ACHN (cell line): ENCODE results near the gene ISG20L2.

Experiments used
- DNase-seq: peaks from one replicate; pipeline ENCODE4 v3.0.0-alpha.2; 2015
- in situ Hi-C: cut with HindIII; loops from 2 replicates; pipeline ENCODE4 v1.10.0; 2017; ENCODE audit warnings: low sequenced_read_pairs, low pct_ligation_motif_present, low pct_unique_long_range_greater_than_20kb

Gene ISG20L2

GRCh38 chr1:156743367-156744302 lies 15.1 kb upstream of the ISG20L2 start:
- in situ Hi-C loops: no loop called here
- DNase-seq: no peak

DNA sequence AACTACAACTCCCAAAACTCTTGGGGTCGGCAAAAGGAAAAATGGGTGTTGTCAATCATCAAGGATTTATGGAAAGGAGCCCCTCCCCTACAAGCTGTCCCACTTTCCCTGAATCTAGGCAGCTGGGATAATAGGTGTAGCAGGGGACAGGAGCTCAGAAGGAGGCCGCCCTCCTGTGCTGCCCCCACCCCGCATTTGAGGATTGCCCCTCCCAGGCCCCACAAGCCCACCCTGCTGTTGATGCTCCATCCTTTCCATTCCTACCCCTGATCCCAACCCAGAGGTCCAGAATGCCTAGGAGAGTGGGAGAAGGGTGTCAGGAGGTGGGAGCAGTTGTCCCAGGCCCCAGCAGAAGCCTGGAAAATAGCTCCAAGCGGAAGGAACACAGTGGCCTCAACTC lies 14.2 kb upstream of the ISG20L2 start:
- no peak for DNase-seq
- in situ Hi-C loops: no loop called here

- DNase-seq: no peak
- in situ Hi-C loops: no loop called here
Measured at GRCh38 chr1:156742017-156742416, 13.5 kb upstream of the ISG20L2 start.

DNA sequence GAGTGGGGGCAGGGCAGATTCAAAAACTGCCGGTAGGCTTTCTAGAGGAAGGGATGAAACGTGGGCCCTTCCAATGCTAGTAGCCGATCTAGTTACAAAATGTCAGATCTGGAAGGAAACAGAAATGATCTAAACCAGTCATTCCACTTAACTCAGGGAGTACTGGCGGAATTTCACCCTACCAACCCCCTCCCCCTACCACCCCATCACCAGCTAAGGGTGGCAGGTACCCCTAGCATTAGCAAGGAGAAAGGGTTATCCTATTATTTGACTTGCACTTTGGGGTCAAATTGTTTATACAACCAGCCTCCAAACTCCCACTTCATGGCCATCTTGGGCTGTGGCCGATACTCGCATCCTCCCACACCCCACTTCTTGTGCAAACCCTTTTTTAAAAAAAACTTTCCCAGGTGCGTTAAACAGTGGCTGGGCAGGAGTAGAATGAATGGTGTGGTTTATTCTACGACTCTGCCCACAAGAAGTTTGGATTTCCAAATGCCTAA lies 13.0 kb upstream of the ISG20L2 start:
- in situ Hi-C loops: no loop called here

DNA sequence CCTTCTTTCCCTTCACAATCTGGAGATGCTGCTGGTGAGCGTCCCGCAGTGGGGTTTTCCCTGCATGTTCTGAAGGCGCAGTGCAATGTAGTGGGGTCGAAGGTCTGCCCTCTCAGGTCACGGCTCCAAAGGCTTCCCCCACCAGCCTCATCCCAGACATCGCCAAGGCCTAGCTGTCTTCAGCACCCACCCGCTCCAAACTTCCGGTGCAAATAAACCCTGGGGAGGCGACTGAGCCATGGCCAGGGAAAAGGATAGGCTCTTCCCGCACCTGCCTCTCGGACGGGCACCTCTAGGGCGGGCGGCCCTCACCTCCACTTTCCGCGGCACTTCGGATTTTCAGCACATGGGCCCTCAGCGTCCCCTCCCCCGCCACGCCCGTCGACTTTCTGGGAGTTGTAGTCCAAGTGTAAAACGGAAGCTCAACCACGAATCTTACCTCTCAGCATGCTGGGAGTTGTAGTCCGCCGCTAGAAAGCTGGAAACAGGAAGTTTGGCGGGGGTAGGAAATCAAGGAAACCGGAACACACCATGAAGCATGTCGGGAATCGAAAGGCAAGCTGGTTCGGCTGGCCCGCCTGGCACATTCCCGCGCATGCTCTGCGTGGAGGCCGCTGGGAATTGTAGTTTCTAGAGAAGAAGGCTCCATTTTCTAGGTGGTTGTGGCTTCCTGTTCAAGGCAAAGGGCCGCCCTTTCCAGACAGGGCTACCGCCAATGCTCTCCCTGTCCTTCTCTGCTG lies 12.3 kb upstream of the ISG20L2 start, which contains the start of gene MRPL24:
Gene MRPL24, minus strand, starts transcription at position 348 of the 740 bp plus-strand sequence. CDS start 2,384 bp downstream, outside the sequence.
- DNase-seq: peak; percentile 100
- in situ Hi-C loops: no loop called here

More for the DNA sequence above, 13.0 kb upstream of the ISG20L2 start:
- DNase-seq: no peak

DNA sequence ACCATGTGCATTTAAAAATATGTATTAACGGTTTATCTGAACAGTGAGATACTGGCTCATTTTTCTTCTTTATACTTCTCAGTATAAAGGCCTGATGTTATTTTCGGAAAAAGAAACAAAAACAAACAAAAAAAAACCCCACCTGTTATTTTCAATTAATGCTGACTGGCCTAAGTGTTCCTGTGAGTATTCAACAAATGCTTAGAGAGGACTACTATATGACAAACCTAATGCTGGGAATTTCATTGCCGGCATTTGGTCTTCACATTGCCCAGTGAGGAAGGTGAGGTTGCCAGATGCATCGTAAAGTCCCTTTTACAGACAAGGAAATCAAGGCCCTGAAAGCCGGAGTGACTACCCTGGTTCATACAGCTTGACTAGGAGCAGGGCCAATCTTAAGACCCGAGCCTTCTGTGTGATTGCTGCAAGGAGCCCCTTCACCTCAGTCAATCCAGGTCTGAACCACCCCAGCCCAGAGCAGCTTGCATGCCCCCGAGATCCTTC lies 11.7 kb upstream of the ISG20L2 start:
- no peak for DNase-seq
- in situ Hi-C loops: no loop called here

DNA sequence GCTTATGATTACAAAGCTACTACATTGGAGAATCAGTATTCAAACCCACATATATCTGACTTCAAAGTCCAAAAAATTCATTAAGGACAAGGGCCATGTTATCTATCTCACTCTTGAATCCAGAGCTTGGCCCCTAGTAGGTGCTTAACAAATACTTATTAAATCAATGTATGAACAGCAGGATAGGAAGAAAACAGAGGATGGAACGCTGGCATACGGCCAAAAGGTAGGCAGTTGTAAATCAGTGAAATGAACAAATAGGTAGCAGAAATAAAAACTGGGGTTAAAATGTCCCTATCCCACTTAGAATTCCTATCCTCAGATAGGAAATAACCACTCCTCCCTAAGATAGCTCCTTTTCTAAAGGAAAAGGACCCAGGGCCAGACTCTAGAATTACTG lies 10.3 kb upstream of the ISG20L2 start:
- DNase-seq: no peak
- in situ Hi-C loops: no loop called here

DNA sequence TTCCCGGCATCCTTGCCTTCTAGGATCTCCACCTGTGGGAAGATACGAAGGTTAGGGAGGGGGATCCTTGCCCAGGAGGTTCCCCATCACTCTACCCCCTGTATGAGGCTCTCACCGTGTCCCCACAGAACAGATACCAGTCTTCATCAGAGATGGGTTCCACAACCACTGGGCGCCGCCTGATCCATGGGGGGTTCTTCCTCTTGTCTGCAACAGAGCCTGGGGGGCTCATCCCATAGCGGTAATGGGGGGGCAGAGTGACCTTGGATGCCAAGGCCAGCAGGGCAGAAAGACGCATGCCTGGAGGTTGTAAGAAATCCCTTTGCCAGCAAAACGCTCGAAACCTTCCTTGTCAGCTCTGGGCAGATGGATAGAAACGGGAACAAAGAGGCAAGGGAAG lies 9.8 kb upstream of the ISG20L2 start:
- no peak for DNase-seq
- in situ Hi-C loops: no loop called here

DNA sequence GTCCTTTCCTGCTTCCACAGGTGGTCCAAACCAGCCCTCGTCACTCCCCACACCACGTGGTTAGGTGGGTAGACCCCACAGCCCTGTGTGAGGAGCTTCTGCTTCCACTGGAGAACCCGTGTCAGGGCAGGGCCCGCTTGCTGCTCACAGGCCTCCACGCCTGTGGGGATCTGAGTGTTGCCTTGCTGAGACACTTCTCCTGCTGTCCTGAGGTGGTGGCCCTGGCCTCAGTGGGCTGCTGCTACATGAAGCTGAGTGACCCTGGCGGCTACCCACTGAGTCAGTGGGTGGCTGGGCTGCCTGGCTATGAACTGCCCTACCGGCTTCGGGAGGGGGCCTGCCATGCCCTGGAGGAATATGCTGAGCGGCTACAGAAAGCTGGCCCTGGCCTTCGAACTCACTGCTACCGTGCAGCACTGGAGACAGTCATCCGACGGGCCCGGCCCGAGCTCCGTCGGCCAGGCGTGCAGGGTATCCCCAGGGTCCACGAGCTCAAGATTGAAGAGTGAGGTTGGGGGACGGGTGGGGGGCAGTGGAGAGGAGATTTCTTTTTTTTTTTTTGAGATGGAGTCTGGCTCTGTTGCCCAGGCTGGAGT lies 5.5 kb upstream of the ISG20L2 start:
- no peak for DNase-seq
- in situ Hi-C loops: no loop called here

- in situ Hi-C loops: no loop called here
- DNase-seq: peak; percentile 87
Measured at GRCh38 chr1:156727926-156728598, 504 bp downstream of the ISG20L2 start, which contains the start of gene METTL25B. METTL25B (plus strand) TSS chr1:156728469; CDS start chr1:156729105, 636 bp downstream.

DNA sequence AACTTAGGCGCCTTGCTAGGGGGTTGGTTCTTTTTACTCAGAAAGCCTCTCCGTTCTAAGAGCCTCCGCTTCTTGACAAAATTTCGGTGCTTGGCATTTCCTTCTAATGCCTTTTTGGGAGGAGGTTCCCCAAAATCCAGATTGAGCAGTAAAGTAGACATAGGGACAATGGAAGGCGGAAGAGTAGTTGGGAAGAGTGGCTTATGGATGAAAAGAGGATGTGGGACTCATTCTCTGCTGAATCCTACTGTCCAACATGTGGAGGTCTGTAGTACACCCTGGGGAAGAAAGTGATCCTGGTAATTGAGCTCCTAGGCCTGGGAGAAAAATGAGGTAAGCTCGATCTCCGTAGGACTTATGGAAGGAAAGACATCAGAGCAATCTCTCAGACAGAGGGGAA lies 1.1 kb downstream of the ISG20L2 start:
- in situ Hi-C loops: no loop called here
- no peak for DNase-seq

DNA sequence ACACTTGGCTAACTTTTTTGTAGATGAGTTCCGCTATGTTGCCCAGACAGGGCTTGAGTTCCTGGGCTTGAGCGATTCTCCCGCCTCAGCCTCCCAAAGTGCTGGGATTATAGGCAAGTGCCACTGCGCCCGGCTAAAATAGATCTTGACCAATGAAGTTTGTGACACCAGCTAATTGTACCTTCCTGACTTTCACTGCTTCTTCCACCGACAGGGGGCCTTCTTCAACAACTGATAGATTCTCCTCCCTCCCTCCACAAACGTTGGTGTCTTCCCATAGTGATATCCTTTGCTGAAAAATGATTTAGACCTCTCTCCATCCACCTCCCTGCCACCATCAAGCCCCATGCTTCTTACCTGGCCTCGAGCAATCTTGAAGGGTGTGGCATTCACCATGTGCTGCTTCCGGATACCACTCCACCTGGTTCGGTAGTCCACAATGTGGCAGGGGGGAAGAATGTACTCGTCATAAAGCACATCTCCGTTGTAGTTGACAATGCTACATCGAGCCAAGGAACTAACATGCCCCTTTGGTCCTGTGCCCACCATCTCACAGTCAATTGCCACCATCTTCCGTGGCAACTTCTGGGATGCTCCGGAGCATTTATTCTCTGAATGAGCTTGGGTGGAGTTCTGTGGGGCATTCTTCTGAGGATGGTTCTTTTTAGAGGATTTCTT lies 1.9 kb downstream of the ISG20L2 start:
- in situ Hi-C loops: no loop called here
- peak; percentile 79 for DNase-seq

DNA sequence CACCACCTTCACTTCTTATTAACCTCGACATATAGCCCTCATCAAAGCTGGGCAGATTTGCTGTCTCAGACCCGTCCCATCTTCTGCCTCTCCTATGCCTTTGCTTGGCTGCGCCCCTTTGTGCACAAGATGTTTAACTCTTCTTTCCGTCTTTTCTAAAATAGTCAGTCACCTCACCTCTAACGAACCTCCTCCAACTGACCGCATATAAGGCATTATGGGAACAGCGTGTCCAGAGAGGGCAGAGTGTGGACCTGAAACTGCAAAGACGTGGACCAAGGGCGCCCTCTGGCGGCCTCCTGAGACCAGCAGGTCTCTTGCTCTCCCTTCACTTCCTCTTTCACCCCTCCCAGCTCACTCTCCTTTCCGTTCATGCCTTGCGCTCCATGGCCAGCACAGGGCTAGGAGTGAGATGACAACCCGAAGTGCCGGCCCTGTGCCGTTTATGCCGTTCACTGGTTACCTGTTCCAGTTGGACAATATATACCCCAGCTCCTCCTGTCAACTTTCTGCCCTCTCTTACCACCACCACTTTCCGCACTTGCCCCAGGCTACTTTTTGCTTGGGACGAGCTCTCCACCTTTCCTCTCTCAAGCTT lies 2.8 kb downstream of the ISG20L2 start:
- in situ Hi-C loops: no loop called here
- peak; percentile 91 for DNase-seq

- in situ Hi-C loops: no loop called here
- no peak for DNase-seq
Measured at GRCh38 chr1:156721535-156721934, 7.0 kb downstream of the ISG20L2 start.

- in situ Hi-C loops: no loop called here
- no peak for DNase-seq
Measured at GRCh38 chr1:156721131-156721530, 7.4 kb downstream of the ISG20L2 start.

GRCh38 chr1:156717351-156717750 lies 11.2 kb downstream of the ISG20L2 start:
- no peak for DNase-seq

GRCh38 chr1:156714830-156715229 lies 13.7 kb downstream of the ISG20L2 start:
- in situ Hi-C loops: no loop called here
- no peak for DNase-seq

More at GRCh38 chr1:156717351-156717750, 11.2 kb downstream of the ISG20L2 start:
- in situ Hi-C loops: no loop called here
